GM12865 (cell line): ENCODE measurements around the gene WDR73.
A peak's percentile ranks its signal among the peaks of the same experiment; 100 is the strongest.

ENCODE experiments used
- DNase-seq: peaks from one replicate; pipeline ENCODE4 v3.0.0; 2010; ENCODE audit warnings: low read depth
- H3K4me3 ChIP-seq: 2 replicates; pipeline ENCODE4 v1.5.1; 2011; ENCODE audit warnings: mild to moderate bottlenecking, low read depth, low read length, control low read depth
- TF ChIP-seq, protein P1 (sequence below): IDR thresholded peaks from 2 replicates; pipeline ENCODE4 v1.5.1; 2011; ENCODE audit warnings: low read length, control low read depth, low read depth, inconsistent platforms; ENCODE audit not compliant: insufficient read depth; ENCODE audit errors: missing control alignments

Gene WDR73

DNA sequence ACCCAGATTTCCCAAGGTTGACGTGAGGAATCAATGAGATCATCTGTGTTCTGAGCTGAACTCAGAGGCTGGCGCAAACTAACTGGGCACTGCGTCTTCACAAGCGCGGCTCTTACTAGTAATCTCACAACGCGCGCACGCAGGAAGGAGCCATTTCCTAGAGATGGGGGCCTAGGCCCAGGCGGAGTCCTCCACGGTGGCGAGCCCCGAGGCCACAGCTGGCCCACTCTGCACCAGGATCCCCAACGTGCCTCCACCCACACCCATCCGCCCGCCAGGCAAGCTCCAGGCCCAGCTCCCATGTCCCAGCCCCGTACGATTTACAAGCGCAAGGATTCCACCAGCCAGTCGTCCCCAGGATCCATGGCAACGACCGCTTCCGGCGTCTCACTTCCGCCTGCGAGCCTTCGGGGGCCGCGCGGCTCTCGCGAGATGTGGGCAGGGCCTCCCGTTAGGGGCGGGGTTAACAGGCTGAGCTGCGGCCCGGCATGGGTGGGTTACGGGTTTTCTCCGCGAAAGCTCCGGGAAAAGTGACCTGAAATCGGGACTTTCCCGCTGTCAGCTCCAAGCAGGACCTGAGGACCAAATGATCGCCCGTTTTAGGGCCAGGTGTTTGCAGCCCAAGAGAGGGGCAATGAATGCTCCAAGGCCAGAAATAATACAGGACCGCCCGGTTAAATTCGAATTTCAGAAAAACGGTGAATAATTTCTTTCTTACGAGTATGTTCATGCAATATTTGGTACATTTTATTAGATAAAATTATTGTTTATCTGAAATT lies at the start of gene WDR73:
TSS of gene WDR73 (minus strand) at position 374 of the 779 bp plus-strand sequence. CDS start at position 365, 9 bp downstream.
- peak; percentile 96 for DNase-seq
- TF ChIP-seq, protein P1, sequence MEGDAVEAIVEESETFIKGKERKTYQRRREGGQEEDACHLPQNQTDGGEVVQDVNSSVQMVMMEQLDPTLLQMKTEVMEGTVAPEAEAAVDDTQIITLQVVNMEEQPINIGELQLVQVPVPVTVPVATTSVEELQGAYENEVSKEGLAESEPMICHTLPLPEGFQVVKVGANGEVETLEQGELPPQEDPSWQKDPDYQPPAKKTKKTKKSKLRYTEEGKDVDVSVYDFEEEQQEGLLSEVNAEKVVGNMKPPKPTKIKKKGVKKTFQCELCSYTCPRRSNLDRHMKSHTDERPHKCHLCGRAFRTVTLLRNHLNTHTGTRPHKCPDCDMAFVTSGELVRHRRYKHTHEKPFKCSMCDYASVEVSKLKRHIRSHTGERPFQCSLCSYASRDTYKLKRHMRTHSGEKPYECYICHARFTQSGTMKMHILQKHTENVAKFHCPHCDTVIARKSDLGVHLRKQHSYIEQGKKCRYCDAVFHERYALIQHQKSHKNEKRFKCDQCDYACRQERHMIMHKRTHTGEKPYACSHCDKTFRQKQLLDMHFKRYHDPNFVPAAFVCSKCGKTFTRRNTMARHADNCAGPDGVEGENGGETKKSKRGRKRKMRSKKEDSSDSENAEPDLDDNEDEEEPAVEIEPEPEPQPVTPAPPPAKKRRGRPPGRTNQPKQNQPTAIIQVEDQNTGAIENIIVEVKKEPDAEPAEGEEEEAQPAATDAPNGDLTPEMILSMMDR, result no peak

DNA sequence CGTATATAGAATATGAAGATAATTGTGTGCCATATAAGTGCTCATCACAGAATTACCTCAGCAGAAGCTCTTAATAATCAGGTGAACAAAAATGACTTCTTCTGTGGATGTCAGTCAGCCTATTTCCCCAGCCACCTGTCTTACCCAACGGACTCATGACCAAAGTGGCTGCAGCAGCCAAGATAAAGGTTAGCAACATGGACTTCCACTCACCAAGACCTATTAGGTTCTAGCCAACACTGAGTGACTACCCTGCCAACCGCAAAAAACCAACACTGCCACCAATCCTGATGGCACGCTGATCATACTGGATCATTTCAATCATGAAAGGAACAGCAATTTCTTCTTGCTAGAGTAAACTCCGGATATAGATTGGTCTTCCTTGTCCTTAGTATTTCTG lies 49.7 kb upstream of the WDR73 start:
- DNase-seq, result no peak
- TF ChIP-seq, protein P1, result no peak

More for the DNA sequence above, at the start of gene WDR73:
- H3K4me3 ChIP-seq, result peak within 1 kb of the TSS; percentile 76

DNA sequence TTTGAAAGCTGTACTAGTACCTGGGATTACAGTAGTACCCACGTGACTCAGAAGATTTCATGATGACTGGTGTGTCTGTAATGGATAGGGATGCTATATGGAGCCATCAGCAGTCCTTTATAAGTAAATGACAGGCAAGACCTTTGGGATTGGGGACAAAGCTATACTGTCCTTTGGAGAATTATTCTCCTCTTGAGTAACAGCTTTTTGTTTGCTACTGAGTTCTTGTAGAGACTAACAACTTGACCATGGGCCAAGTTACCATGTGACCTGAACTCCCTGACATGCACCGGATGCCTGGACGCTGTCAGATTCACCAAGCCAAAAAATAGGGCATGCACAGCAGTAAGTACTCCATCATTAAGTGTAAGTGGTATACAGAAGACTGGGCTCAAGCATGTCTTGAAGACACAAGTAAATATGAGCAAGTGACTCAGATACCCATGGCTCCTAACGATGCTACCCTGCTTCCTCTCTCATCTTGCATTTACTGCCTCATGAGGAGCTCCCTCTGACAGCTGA lies 48.9 kb upstream of the WDR73 start:
- H3K4me3 ChIP-seq, result no peak overlapping the region
- no peak for DNase-seq
- TF ChIP-seq, protein P1, result no peak

More for the DNA sequence above, 49.7 kb upstream of the WDR73 start:
- no peak overlapping the region for H3K4me3 ChIP-seq

DNA sequence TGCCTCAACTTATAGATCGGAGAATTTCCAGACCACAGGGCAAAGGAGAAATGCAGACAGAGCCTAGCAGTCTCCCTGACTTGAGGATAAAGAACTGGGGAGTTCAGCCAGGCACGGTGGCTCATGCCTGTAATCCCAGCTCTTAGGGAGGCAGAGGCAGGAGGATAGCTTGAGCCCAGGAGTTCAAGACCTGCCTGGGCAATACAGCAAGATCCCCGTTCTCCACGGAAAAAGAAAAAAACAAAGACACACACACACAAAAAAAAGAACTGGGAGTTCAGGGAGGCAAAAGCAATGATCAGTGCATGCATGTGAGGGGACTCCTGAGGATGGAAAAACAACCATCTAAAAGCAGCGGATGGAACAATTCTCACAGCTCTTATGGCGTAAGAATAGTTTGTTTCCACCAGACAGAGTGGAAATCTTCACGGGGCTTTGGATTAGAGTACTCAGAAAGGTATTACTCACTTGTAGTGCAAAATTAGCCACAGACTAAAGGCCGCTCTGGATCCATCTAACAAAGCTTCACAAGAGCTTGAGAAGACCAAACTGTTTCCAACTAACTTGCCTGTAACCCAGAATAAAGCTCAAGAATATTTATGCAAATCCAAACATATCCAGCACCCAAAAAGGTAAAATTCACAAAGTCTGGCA lies 45.6 kb upstream of the WDR73 start:
- H3K4me3 ChIP-seq, result no peak overlapping the region
- DNase-seq, result no peak
- TF ChIP-seq, protein P1, result no peak

GRCh38 chr15:84697236-84697990 lies 43.3 kb upstream of the WDR73 start:
- DNase-seq, result no peak
- TF ChIP-seq, protein P1, result no peak
- H3K4me3 ChIP-seq, result no peak overlapping the region

GRCh38 chr15:84696757-84697156 lies 42.7 kb upstream of the WDR73 start:
- DNase-seq, result no peak
- H3K4me3 ChIP-seq, result no peak overlapping the region
- TF ChIP-seq, protein P1, result no peak
